ENCODE results near the gene SORCS2.

SORCS2 gene

DNA sequence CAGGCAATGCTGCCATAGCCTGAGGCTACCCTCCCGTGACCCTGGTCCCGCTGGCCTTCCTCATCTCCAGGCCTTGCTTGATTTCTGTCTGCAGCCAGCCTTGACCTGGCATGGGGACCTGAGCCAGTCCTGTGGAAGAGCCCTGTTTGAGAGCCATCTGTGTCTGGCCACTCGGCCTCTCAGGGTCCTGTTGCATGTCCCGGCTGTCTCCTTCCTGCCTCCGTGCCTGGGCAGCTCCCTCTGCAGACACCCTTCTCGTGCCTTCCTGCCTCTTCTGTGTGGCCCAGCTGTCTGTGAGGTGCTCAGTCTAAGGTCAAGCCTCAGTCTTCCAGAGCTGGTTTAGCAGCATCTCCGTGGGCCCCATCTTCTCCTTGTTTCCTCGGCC is 108.4 kb downstream of the SORCS2 start:
- no peak overlapping the region for H2BK12ac ChIP-seq (ENCODE audit: low read length)
- H2AK5ac ChIP-seq (ENCODE audit: low read length): no peak overlapping the region
- H3K36me3 ChIP-seq (ENCODE audit: control insufficient read depth in 1 of 2, insufficient read depth in 2 of 2, low read length in 2 of 2): no peaks in the 10 kb centered on the region
- no peak overlapping the region for H4K12ac ChIP-seq (ENCODE audit: low read depth, low read length)
- no peak overlapping the region for H4K91ac ChIP-seq (ENCODE audit: low read depth, low read length)
- no peak overlapping the region for H4K8ac ChIP-seq (ENCODE audit: low read depth, low read length)
- no peak overlapping the region for H2BK120ac ChIP-seq (ENCODE audit: insufficient read depth, low read length, poor library complexity)
- H3K27ac ChIP-seq (ENCODE audit: low read depth, low read length): no peak overlapping the region
- no peaks in the 10 kb centered on the region for H3K9me3 ChIP-seq (ENCODE audit: insufficient read depth, low read depth, low read length)
- H3K9ac ChIP-seq (ENCODE audit: low read length): no peak overlapping the region
- no peak overlapping the region for H3K18ac ChIP-seq (ENCODE audit: low read length)
- no peak overlapping the region for H3K4me3 ChIP-seq (ENCODE audit: low read depth, low read length)
- H3K27me3 ChIP-seq (ENCODE audit: insufficient read depth, low read length): no peaks in the 10 kb centered on the region
- no peaks in the 10 kb centered on the region for H3K79me1 ChIP-seq (ENCODE audit: low read length)
- no peak overlapping the region for H3K14ac ChIP-seq (ENCODE audit: low read length)
- no peak overlapping the region for H3K4ac ChIP-seq (ENCODE audit: low read depth, low read length)
- DNase-seq: no peak
- no peaks in the 10 kb centered on the region for H3K79me2 ChIP-seq (ENCODE audit: control insufficient read depth, insufficient read depth, low read length, poor library complexity)
- no peak overlapping the region for H3K23ac ChIP-seq (ENCODE audit: low read length)
- no peak overlapping the region for H3K4me2 ChIP-seq (ENCODE audit: low read length)
- H3K4me1 ChIP-seq (ENCODE audit: control insufficient read depth in 1 of 2, insufficient read depth in 2 of 2, low read length in 2 of 2): no peaks in the 10 kb centered on the region
- WGBS (ENCODE audit: extremely low coverage, insufficient coverage, insufficient read length): no CpG with 5 or more reads among the region's 8 CpGs
- no peak overlapping the region for H2AFZ ChIP-seq (ENCODE audit: insufficient read depth, low read length, poor library complexity)
- H2BK5ac ChIP-seq (ENCODE audit: low read depth, low read length, poor library complexity): no peak overlapping the region

DNA sequence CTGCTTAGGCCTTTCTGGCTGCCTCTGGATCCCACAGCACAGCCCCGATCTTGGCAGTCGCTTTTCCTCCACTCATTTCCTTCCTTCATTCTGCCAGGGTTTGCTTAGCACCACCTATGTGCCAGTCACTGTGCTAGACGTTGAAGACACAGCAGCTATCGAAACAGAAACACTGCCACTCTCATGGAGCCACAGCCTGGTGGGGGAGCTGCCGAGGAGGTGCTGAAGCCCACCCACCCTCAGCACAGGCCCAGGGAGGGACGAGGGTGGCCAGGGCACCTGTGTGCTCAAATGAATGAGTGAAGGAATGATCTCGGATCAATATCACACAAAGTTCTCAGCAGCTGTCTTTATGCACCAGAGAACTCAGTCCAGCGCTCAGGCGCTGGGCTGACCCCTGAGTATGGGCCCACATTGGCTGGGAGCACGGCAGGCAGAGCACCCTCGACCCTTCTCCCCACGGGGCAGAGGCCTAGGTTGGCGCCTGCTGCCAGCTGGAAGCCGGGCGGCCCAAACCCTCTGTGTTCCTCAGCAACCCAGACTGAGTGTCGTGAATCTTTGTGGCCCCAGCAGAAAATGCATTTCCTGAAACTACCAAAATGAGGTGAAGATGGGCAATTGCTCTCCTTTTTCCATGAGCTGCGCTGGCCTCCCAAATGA is 108.9 kb downstream of the SORCS2 start:
- Histone ChIP-seq H3K9ac (ENCODE audit: low read length) (no peak overlapping the region), H3K79me2 (ENCODE audit: control insufficient read depth, insufficient read depth, low read length, poor library complexity) (no peaks in the 10 kb centered on the region), H3K14ac (ENCODE audit: low read length) (no peak overlapping the region), H4K12ac (ENCODE audit: low read depth, low read length) (no peak overlapping the region), H3K27me3 (ENCODE audit: insufficient read depth, low read length) (no peaks in the 10 kb centered on the region), H3K79me1 (ENCODE audit: low read length) (no peaks in the 10 kb centered on the region), H2AFZ (ENCODE audit: insufficient read depth, low read length, poor library complexity) (no peak overlapping the region), H3K9me3 (ENCODE audit: insufficient read depth, low read depth, low read length) (no peaks in the 10 kb centered on the region), H2BK12ac (ENCODE audit: low read length) (no peak overlapping the region), H3K36me3 (ENCODE audit: control insufficient read depth in 1 of 2, insufficient read depth in 2 of 2, low read length in 2 of 2) (no peaks in the 10 kb centered on the region), H3K4ac (ENCODE audit: low read depth, low read length) (no peak overlapping the region), H3K18ac (ENCODE audit: low read length) (no peak overlapping the region), H4K91ac (ENCODE audit: low read depth, low read length) (no peak overlapping the region), H4K8ac (ENCODE audit: low read depth, low read length) (no peak overlapping the region), H2AK5ac (ENCODE audit: low read length) (no peak overlapping the region), H2BK120ac (ENCODE audit: insufficient read depth, low read length, poor library complexity) (no peak overlapping the region), H3K4me3 (ENCODE audit: low read depth, low read length) (no peak overlapping the region), H3K4me1 (ENCODE audit: control insufficient read depth in 1 of 2, insufficient read depth in 2 of 2, low read length in 2 of 2) (no peaks in the 10 kb centered on the region), H2BK5ac (ENCODE audit: low read depth, low read length, poor library complexity) (no peak overlapping the region), H3K4me2 (ENCODE audit: low read length) (no peak overlapping the region), H3K27ac (ENCODE audit: low read depth, low read length) (no peak overlapping the region), H3K23ac (ENCODE audit: low read length) (no peak overlapping the region)
- no peak for DNase-seq
- no CpG with 5 or more reads among the region's 17 CpGs for WGBS (ENCODE audit: extremely low coverage, insufficient coverage, insufficient read length)

DNA sequence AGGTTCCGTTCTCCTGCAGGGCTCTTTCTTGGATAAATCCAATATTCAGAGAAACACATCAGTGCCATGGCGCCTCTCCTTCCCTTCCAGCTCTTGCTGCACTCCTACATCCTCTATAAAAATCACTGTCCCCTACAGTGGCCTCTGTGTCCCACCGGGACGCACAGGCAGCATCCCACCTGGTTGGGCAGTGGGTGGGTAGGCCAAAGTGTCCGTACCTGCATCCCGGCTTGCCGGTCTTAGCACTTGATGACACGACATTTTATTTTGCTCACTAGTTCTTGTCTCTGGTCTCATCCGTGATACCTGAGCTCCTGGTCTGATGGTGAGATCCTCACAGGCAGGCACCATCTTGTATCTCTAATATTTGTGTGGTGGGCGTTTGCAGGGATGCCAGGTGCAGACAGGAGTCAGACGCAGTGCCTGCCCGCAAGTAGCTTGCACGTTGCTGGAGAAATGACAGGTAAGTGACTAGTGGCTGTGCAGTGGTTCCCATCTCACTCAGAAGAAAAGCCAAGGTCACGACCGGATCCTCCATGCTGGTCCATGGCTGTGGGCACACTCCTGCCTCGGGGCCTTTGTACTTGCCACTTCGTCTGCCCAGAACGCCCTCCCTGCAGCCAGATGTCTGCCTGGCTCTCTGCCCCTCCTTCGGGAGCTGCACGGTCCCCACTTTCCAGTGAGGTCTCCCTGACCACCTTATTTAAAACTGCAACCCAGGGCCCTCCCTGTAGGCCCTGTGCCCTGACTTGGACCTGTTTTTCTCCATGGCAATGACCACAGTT is 109.7 kb downstream of the SORCS2 start:
- Histone ChIP-seq H3K4ac (ENCODE audit: low read depth, low read length) (no peak overlapping the region), H3K4me1 (ENCODE audit: control insufficient read depth in 1 of 2, insufficient read depth in 2 of 2, low read length in 2 of 2) (no peaks in the 10 kb centered on the region), H2BK120ac (ENCODE audit: insufficient read depth, low read length, poor library complexity) (no peak overlapping the region), H4K8ac (ENCODE audit: low read depth, low read length) (no peak overlapping the region), H2AK5ac (ENCODE audit: low read length) (no peak overlapping the region), H4K91ac (ENCODE audit: low read depth, low read length) (no peak overlapping the region), H3K23ac (ENCODE audit: low read length) (no peak overlapping the region), H2BK12ac (ENCODE audit: low read length) (no peak overlapping the region), H3K79me1 (ENCODE audit: low read length) (no peaks in the 10 kb centered on the region), H3K9me3 (ENCODE audit: insufficient read depth, low read depth, low read length) (no peaks in the 10 kb centered on the region), H3K9ac (ENCODE audit: low read length) (no peak overlapping the region), H3K4me2 (ENCODE audit: low read length) (no peak overlapping the region), H3K27me3 (ENCODE audit: insufficient read depth, low read length) (peaks cover 4% of the 10 kb centered on the region), H3K79me2 (ENCODE audit: control insufficient read depth, insufficient read depth, low read length, poor library complexity) (no peaks in the 10 kb centered on the region), H3K36me3 (ENCODE audit: control insufficient read depth in 1 of 2, insufficient read depth in 2 of 2, low read length in 2 of 2) (no peaks in the 10 kb centered on the region), H2AFZ (ENCODE audit: insufficient read depth, low read length, poor library complexity) (no peak overlapping the region), H3K27ac (ENCODE audit: low read depth, low read length) (no peak overlapping the region), H2BK5ac (ENCODE audit: low read depth, low read length, poor library complexity) (no peak overlapping the region), H3K14ac (ENCODE audit: low read length) (no peak overlapping the region), H3K4me3 (ENCODE audit: low read depth, low read length) (no peak overlapping the region), H3K18ac (ENCODE audit: low read length) (no peak overlapping the region), H4K12ac (ENCODE audit: low read depth, low read length) (no peak overlapping the region)
- no peak for DNase-seq
- no CpG with 5 or more reads among the region's 20 CpGs for WGBS (ENCODE audit: extremely low coverage, insufficient coverage, insufficient read length)

DNA sequence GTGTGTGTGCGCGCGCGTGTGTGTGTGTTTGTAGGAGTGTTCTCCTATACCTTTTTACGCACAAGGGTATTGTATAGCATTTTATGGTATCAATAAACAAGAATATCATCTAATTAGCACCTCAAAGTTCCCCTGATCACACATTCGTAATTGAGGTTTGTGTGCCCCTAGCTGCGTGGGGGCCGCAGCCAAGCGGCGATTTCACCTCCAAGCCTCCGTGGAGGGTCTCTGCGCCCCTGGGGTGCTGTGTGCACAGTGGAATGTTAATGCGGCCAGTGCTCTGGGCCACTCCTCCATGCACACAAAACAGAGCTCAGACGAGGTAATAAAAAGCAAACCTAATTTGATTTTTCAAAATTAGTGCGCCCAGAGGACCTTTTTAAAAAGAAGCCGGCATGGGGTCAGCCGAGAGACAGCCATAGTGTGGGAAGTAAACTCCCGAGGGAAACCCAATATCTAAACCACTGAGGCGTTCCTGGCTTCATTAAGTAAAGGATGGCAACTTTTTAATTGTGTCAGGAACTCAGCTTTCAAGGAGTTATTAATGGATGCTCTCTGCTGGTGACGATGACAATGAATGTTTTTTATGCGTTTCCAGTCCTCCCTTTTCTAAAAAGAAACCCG is 110.6 kb downstream of the SORCS2 start:
- Histone ChIP-seq H2BK12ac (ENCODE audit: low read length) (no peak overlapping the region), H3K36me3 (ENCODE audit: control insufficient read depth in 1 of 2, insufficient read depth in 2 of 2, low read length in 2 of 2) (no peaks in the 10 kb centered on the region), H3K27ac (ENCODE audit: low read depth, low read length) (no peak overlapping the region), H2AFZ (ENCODE audit: insufficient read depth, low read length, poor library complexity) (no peak overlapping the region), H3K14ac (ENCODE audit: low read length) (no peak overlapping the region), H2BK120ac (ENCODE audit: insufficient read depth, low read length, poor library complexity) (no peak overlapping the region), H3K4me2 (ENCODE audit: low read length) (no peak overlapping the region), H3K79me2 (ENCODE audit: control insufficient read depth, insufficient read depth, low read length, poor library complexity) (no peaks in the 10 kb centered on the region), H2BK5ac (ENCODE audit: low read depth, low read length, poor library complexity) (no peak overlapping the region), H3K9ac (ENCODE audit: low read length) (no peak overlapping the region), H3K23ac (ENCODE audit: low read length) (no peak overlapping the region), H3K18ac (ENCODE audit: low read length) (no peak overlapping the region), H4K12ac (ENCODE audit: low read depth, low read length) (no peak overlapping the region), H3K79me1 (ENCODE audit: low read length) (no peaks in the 10 kb centered on the region), H3K9me3 (ENCODE audit: insufficient read depth, low read depth, low read length) (peaks cover 3% of the 10 kb centered on the region), H3K4ac (ENCODE audit: low read depth, low read length) (no peak overlapping the region), H3K4me3 (ENCODE audit: low read depth, low read length) (no peak overlapping the region), H4K8ac (ENCODE audit: low read depth, low read length) (no peak overlapping the region), H3K27me3 (ENCODE audit: insufficient read depth, low read length) (peaks cover 4% of the 10 kb centered on the region), H3K4me1 (ENCODE audit: control insufficient read depth in 1 of 2, insufficient read depth in 2 of 2, low read length in 2 of 2) (no peaks in the 10 kb centered on the region), H2AK5ac (ENCODE audit: low read length) (no peak overlapping the region), H4K91ac (ENCODE audit: low read depth, low read length) (no peak overlapping the region)
- WGBS (ENCODE audit: extremely low coverage, insufficient coverage, insufficient read length): no CpG with 5 or more reads among the region's 22 CpGs
- no peak for DNase-seq

All from trophoblast cell (in vitro differentiated cells and primary cell).